RPMI8226 (cell line): ENCODE data around the gene APLP1.
A peak's percentile ranks its signal among the peaks of the same experiment; 100 is the strongest.
"Not testable (repeated sequence)": the region's sequence is repeated elsewhere in the genome, so short reads cannot be mapped to it uniquely, and the experiment has no call there.

Experiments
- DNase-seq: peaks from one replicate; pipeline ENCODE4 v3.0.0-alpha.2; 2015

The APLP1 gene

GRCh38 chr19:35885904-35886303 is 17.5 kb downstream of the APLP1 start:
- no peak for DNase-seq

- no peak for DNase-seq
Measured at GRCh38 chr19:35887197-35887596, 18.8 kb downstream of the APLP1 start.

- DNase-seq: no peak
Measured at GRCh38 chr19:35888398-35888797, 20.0 kb downstream of the APLP1 start.

GRCh38 chr19:35889370-35890112 is 21.2 kb downstream of the APLP1 start:
- DNase-seq: no peak

GRCh38 chr19:35890113-35890650 is 21.8 kb downstream of the APLP1 start:
- no peak for DNase-seq

GRCh38 chr19:35891819-35892218 is 23.4 kb downstream of the APLP1 start:
- not testable (repeated sequence) for DNase-seq

- no peak for DNase-seq
Measured at GRCh38 chr19:35894342-35894741, 26.0 kb downstream of the APLP1 start.

GRCh38 chr19:35895911-35896642 is 27.7 kb downstream of the APLP1 start:
- no peak for DNase-seq

- DNase-seq: no peak
Measured at GRCh38 chr19:35896643-35897040, 28.3 kb downstream of the APLP1 start.

- DNase-seq: no peak
Measured at GRCh38 chr19:35897706-35898451, 29.5 kb downstream of the APLP1 start.

GRCh38 chr19:35898499-35898809 is 30.1 kb downstream of the APLP1 start:
- DNase-seq: no peak

- peak; percentile 88 for DNase-seq
Measured at GRCh38 chr19:35899547-35900214, 31.3 kb downstream of the APLP1 start.

GRCh38 chr19:35901055-35901644 is 32.8 kb downstream of the APLP1 start:
- DNase-seq: no peak

GRCh38 chr19:35901854-35902661 is 33.7 kb downstream of the APLP1 start, which contains the start of gene HCST:
HCST (plus strand) TSS chr19:35902529; CDS start chr19:35902594, 65 bp downstream.
- no peak for DNase-seq

- DNase-seq: no peak
Measured at GRCh38 chr19:35902870-35903475, 34.6 kb downstream of the APLP1 start.

GRCh38 chr19:35903550-35904179 is 35.3 kb downstream of the APLP1 start:
- peak; percentile 89 for DNase-seq

- DNase-seq: no peak
Measured at GRCh38 chr19:35904311-35905068, 36.1 kb downstream of the APLP1 start.

- no peak for DNase-seq
Measured at GRCh38 chr19:35905178-35905727, 36.9 kb downstream of the APLP1 start.

- no peak for DNase-seq
Measured at GRCh38 chr19:35907377-35907745, 39.0 kb downstream of the APLP1 start.
